GM18868 (cell line): ENCODE measurements around the gene MEA1.
A peak's percentile ranks its signal among the peaks of the same experiment; 100 is the strongest.

Source experiments
- ATAC-seq: cut with Tn5 transposase; IDR thresholded peaks from one replicate; pipeline ENCODE4 v1.9.1; 2021; ENCODE audit warnings: mild to moderate bottlenecking, moderate library complexity; ENCODE audit not compliant: unreplicated experiment

The MEA1 gene

DNA sequence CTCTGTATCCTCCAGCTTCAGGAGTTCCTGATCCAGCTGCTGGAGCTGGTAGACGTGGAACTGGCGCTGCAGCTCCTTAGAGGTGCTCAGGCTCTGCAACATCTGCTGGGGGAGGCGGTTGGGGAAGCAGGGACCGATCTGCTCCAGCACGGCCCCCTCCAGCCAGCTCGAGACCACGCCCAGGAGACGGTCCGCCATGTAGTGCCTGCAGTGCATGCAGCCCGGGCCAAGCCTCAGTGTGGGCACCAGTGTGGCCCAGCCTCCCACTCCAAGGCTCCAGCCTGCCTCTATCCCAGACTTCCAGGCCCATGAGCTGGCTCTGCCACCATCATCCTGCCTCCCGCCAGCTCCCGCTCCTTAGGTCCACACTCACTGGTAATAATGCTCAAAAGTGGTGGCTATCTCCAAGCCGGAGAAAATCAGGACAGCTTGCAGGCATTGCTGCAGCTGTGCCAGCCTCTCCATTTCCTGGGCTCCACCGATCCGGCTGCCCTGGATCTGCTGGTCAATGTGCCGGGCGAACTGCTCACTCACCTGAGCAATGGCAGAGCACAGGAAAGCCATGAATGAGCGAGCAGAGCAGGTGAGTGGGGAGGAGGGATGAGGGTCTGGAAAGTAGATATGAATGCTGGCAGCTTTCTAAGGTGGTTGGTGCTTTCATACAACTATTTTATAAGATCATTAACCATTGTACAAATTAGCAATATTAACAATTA is 27.0 kb upstream of the MEA1 start:
- no peak for ATAC-seq

DNA sequence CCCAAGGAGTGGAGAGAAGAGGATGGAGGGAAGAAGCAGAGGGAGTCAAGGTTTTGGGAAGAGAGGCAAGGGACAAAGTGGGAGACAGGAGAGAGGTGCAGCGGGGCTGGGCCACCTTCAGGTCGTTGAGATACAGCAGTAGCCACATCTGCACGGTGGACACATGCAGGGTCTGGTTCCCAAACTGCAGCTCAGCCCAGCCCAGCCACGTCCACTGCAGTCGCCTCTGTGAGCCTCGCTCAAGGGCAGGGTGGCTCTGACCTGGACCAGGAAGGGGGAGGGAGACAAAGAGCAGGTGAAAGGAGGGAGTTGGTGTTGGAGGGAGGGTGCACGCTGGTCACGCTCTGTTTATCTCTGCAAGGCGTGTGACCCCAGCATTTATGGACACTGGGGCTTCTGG is 25.0 kb upstream of the MEA1 start:
- ATAC-seq, result no peak

DNA sequence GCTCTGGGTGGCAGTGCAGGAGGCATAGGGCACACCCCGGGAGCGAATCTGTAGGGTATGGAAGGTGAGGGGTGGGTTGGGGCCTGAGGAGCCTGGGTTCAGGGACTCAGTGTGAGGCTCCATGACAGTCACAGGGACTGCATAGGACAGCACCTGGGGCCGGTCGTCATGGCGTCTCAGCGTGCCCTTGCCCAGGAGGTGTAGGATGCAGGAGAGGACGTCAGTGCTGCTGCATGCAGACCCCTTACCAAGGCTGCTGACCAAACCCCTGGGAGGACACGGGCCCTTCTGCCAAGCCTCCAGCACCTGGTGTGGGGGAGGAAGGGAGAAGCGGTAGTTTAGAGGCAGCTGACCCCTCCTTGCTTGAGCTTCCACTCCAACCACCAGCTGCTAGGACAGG is 24.0 kb upstream of the MEA1 start:
- no peak for ATAC-seq

DNA sequence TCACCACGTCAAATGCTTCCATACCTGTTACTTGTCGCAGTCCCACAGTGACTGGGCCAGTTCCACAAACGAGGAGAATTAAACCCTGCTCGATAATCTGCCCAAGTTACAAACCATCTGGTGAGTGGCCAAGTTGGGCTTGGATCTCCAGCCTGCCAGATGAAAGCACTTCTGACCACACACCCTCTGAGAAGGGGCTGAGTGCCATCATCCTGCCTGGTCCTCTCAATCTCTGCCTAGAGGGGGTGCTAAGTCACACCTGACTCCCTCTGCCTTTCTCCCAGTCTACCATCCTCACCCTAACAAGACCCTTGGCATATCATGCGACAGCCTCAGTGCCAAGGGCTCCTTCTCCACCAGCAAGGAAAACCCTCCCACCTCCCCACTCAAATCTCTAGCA is 23.5 kb upstream of the MEA1 start:
- ATAC-seq, result no peak

DNA sequence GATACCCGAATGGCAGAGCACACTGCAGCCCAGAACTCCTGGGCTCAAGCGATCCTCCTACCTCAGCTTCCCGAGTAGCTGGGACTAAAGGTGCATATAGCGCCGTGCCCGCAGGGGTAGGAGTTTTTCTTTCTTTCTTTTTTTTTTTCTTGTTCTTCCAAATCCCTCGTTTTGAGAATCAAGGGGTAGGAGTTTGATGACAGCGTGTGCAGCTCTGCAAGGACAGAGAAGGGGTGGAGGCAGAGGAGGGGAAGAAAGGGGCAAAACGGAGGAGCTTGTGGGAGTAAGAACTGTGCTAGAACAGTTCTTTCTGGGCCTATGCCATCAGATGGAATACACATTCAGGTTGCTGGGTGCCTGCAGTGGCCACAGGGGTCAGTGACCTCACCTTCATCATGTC is 23.0 kb upstream of the MEA1 start:
- no peak for ATAC-seq

DNA sequence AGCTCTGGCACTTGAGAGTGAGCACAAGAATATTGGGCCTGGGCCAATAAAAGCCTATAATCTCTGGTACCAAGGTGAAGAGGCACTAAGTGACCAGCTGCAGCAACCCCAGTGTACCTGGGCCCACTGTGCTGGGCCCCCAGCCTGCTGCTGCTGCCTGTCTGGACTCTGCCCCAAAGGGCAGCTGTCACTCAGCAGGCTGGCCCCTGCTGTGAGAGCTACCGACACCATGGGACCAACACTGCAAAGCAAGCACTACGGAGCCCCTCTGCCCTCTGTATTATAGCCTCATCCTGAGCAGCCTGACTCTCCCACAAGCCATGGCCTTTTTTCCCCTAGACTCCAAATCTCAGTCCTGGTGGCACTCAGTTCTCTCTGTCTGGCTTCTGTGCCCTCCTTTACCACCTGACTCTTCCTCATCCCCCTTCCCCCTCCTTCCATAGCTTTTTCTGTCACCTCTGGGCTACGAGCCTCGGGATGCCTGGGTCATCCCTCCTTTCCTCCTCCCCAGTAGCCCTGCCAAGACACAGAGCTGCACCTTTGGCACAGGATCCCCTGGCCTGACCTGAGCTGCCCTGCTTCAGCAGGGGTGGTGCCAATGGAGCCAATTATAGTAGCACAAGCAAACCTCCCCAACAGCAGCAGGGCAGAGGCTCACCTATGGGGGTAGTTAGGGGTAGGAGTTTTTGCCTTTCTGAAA is 21.9 kb upstream of the MEA1 start:
- no peak for ATAC-seq

DNA sequence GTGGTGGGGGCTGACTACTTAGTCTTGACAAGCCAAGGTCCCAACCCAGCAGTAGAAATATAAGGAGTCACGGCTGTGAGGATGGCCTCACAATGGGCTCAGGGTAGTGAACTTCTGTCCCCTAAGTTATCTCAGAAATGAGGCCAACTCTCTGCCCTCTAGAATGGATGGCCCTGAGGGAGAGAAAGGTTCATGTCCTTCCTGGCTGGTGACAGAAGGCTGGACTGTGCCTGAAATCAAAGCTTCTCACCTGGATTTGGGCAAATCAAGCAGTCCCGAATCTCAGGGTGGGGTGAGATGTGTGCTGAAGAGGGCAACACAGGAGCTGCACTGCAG is 20.4 kb upstream of the MEA1 start:
- ATAC-seq, result no peak

DNA sequence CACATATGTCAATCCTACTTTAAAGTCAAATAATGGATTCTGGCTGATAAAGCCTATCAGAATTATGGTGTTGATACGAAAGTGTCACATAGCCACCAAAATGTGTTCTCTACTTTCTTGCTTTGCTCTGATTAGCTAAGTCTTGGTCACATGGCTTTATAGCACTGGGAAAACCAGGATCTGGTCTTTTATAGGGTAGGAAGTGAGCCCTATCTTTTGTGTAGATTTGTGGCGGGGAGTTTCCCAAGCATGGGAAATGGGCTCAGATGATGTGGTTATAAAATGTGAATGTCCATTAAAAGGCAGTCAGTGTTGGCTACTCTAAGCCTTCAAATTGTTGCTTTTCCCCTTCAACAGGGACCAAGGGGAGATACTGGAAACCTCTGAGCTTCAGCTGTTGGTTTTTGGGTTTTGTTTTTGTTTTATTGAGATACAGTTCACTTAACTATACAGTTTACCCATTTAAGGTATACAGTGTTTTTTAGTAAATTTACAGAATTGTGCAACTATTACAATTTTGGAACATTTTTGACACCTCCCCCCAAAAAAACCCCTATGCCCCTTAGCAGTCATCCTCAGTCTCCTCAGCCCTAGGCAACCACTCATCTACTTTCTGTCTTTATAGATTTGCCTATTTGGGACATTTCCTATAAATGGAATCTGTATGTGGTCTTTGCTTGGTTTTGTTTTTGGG is 19.9 kb upstream of the MEA1 start:
- ATAC-seq, result no peak

DNA sequence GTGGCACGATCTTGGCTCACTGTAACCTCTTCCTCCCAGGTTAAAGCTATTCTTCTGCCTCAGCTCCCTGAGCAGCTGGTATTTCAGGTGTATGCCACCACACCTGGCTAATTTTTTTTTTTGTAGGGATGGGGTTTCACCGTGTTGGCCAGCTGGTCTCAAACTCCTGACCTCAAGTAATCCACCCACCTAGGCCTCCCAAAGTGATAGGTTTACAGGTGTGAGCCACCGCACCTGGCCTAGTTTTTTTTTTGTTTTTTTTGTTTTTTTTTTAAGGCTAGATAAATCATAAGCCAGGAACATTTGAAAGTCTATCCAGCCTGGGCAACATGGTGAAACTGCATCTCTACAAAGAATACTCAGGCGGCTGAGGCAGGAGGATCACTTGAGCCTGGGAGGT is 18.6 kb upstream of the MEA1 start:
- no peak for ATAC-seq

DNA sequence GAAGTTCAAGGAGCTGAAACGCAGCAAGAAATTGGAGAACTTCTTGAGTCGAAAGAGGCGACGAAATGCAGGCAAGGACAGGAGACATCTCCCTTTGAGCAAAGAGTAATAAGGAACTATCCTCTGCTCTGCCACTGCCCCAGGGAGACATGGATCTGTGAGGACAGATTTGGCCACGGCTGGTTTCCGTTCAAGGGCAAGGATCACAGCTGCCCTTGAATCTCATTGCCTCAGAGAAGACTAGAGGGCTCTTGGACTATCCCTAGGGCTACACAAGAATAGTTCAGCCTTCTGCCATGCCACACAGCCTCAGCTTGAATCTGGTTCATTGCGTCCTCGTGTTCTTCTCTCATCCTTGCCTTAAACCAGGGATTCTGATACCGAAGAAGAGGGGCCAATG is 15.4 kb upstream of the MEA1 start:
- ATAC-seq, result no peak

DNA sequence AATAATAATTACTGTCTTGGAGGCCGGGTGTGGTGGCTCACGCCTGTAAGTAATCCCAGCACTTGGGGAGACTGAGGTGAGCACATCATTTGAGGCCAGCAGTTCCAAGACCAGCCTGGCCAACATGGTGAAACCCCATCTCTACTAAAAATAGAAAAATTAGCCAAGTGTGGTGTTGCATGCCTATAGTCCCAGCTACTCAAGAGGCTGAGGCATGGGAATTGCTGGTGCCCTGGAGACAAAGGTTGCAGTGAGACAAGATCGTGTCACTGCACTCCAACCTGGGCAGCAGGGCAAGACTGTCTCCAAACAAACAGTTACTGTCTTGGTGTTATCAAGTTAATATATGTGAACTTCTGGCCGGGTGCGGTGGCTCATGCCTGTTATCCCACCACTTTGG is 12.6 kb upstream of the MEA1 start:
- ATAC-seq, result no peak

DNA sequence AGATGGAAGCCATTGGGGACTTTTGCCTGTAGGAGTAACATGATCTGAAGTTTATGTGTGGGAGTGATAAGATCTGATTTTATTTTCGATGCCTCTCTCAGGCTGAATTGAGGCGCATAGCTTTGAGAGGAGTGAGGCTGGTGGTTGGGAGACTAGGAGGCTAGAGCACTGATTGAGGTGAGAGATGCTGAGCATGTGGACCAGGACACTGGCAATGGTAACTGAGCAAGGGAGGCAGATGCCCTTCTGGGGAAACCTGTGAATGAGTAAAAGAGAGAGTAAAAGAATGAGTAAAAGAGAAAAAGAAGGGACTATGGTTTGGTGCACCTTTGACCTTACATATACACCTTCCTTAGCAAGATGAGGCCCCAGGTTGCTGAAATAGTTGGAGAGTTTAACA is 10.7 kb upstream of the MEA1 start:
- no peak for ATAC-seq

DNA sequence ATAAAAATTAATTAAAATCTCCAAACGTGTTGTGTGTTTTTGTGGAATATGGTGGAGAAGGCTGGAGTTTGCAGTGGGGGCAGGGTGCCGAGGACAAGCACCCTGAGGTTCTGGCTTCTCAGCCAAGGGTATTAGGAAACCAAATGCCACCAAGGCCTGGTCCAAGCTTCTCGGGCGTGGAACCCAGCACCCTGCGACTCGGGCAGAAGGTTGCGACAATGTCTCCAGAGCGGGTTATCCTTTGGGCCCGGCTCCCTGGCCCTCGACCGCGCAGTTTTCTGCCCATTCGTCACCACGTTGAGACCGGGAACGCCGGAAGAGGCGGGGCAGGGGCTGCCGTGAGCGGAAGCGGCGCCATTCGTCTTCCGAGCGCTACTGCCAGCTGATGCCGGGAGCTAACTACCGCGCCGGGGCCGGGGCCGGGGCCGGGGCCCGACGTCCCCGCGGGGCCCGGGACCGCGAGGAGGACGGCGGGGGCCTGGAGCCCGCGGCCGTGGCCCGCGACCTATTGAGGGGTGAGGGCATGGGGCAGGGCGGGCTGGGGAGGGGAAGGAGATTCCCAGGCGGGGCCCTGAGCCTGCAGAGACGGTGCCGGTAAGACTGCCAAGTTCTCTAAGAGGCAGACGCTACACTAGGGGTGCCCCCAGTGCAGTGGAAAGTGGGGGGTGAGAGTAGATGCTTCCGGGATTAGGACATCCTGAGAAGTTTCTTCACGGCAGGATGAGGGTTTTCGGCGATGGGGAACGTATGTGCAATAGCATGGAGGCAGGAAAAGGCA is 7.7 kb upstream of the MEA1 start, which contains the start of gene RRP36:
Gene RRP36 (plus strand): TSS at position 354 of the 778 bp plus-strand sequence. CDS start 32 bp downstream, at position 386.
- ATAC-seq, result peak; percentile 81

DNA sequence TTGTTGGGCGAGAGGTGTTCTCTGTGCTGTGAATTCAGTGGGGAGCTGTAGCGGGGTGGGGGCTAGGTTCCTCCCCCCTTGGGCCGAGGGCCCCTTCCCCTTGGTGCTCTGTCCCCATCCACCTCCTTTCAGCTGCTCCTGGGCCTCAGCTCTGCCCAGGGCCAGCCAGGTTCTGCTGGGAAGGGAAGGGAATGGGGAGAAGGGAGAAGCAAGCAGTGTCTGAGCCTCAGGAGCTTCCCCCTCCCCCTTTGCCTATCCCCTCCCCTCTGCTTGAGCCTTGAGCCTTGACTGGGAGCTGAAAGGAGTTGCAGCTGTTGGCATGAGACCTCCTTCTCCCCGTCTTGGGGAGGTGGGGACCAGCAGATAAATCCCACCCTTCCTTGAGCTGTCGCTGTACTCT is 7.1 kb upstream of the MEA1 start:
- ATAC-seq, result no peak

DNA sequence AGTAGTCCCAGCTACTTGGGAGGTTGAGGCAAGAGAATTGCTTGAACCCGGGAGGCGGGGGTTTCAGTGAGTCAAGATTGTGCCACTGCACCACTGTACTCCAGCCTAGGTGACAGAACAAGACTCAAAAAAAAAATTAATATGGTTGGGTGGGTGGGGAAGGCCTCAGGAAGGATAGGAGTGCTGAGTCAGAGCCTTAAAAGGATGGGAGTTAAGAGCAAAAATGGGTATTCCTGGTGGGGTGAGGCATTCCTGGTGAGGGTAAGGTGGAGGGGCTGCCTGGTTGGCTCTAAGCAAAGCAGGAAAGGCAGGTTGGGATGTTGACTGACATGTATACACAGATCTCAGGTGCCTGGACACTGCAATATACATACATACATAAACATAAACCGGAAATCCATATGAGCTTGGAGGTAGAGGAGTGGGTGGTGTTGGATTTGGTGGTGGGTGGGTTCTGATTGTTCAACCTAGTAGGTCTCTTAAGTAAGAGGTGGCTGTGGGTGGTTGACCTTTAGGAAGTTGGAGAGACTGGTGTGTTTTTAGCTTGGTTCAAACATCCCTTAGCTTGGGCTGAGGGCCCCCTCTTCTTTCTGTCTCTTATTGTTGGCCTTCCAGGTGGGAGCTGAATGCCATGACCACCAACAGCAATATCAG is 6.4 kb upstream of the MEA1 start:
- no peak for ATAC-seq

DNA sequence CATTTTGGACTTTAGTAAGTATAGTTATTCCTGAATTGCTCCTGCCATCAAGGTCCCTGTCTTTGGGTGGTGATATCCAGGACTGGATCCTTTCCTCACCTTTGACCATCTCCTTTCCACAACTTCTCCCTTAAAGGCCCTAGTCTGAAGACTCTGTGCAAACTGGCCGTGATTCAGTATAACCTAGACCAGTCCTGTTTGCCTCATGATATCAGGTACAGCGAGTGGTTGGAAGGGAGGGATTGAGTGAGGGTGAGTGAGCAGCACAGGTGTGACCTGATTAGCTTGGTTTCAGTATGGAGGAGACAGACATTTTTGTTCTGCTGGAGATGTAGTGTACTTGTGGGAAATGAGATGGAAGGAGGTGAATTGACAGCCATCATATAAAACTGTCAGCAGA is 5.4 kb upstream of the MEA1 start:
- no peak for ATAC-seq

DNA sequence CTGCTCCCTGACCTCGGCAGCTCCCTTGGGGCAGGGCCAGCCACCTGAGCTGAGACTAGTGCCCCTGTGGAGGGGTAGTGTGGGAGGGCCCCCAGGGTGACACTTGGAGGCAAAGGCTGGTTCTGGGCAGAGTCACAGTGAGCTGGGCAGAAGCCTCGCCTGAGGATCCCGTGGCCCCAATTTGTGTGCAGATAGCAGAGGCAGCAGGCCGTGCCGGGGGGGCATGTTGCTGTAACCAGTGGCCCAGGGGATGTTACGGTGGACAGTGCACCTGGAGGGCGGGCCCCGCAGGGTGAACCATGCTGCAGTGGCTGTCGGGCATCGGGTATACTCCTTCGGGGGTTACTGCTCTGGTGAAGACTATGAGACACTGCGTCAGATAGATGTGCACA is 3.2 kb upstream of the MEA1 start:
- ATAC-seq, result no peak

DNA sequence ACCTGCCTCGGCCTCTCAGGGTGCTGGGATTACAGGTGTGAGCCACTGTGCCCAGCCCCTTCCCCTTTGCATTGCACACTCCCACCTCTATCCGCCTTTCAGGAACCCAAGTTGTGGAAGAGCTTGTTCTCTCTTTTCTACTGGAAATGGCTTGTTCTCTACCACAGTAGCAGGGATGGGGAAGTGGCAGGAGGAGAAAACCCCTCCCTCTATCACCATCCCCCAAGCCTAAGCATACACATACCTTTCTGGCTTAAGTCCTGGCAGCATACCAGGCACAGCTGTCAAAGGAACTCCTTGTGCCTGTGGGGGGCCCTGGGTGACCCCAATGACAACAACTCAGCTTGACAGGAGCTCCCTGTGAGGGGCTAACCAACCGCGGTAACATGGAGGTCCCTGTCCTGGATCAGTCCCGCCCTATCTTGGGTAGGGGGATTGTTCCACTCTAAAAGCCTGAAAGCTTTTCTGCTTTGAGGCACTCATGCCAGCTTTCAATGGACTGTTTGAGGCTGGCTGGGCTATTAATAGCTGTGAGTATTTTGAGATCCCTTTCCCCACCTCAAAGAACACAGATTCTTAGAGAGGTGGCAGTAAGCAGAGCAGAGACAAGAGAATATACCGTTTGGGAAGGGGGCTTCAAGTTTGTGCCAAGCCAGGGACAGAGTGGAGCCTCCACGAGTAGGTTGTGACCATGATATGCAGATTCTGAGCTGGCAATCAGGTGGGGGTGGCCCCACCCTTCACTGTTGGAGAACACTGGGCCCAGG is 2.6 kb upstream of the MEA1 start:
- no peak for ATAC-seq

DNA sequence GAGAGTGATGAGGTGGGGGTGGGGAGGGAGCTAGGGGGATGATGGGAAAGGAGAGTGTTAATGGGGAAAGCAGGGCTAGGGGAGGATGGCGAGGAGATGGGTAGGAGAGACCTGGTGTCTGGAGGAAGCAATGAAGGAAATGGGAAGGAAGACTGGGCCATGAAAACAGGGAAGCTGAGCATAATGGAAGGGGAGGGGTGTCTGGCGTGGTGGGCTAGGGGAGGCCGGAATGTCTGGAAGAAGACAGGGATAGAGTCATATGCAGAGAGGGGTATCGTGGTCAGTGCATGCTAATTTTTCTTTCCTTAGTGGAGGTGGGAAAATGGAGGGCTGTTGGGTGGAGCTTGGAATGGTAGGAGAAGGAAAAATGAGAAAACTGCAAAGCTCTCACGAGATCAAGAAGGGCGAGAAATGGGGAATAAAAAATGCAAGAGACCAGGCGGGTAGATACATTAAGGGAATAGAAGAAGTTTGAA is 726 bp upstream of the MEA1 start:
- no peak for ATAC-seq
